ACC112 (cell line): ENCODE data around the gene RFX8.

Source experiments
- H2AFZ ChIP-seq: fragments of 200-600 bp; sonication (generic); one replicate; pipeline ENCODE4 v1.6.0; 2017; ENCODE audit warnings: antibody characterized with exemption, low read length; ENCODE audit not compliant: unreplicated experiment
- H3K27ac ChIP-seq: fragments of 200-600 bp; sonication (generic); 2 replicates; pipeline ENCODE4 v1.5.1; 2014; ENCODE audit warnings: low read depth, mild to moderate bottlenecking, antibody characterized with exemption, low read length, moderate library complexity
- H3K27me3 ChIP-seq: fragments of 200-600 bp; sonication (generic); 2 replicates; pipeline ENCODE4 v1.6.1; 2014; ENCODE audit warnings: mild to moderate bottlenecking, antibody characterized with exemption, low read length, moderate library complexity, mixed read lengths; ENCODE audit not compliant: insufficient read depth
- H3K36me3 ChIP-seq: fragments of 200-600 bp; sonication (generic); 2 replicates; pipeline ENCODE4 v1.6.1; 2016; ENCODE audit warnings: mild to moderate bottlenecking, antibody characterized with exemption, low read length, moderate library complexity, mixed read lengths; ENCODE audit not compliant: insufficient read depth
- H3K4me1 ChIP-seq: fragments of 200-600 bp; sonication (generic); one replicate; pipeline ENCODE4 v1.6.1; 2016; ENCODE audit warnings: low read length, mixed read lengths; ENCODE audit not compliant: insufficient read depth, unreplicated experiment, control insufficient read depth
- H3K4me3 ChIP-seq: fragments of 200-600 bp; sonication (generic); 2 replicates; pipeline ENCODE4 v1.5.1; 2014; ENCODE audit warnings: mild to moderate bottlenecking, low read depth, low read length
- H3K79me2 ChIP-seq: fragments of 200-600 bp; sonication (generic); one replicate; pipeline ENCODE4 v1.6.0; 2016; ENCODE audit warnings: low read length; ENCODE audit not compliant: control insufficient read depth, unreplicated experiment, insufficient read depth

The RFX8 gene

DNA sequence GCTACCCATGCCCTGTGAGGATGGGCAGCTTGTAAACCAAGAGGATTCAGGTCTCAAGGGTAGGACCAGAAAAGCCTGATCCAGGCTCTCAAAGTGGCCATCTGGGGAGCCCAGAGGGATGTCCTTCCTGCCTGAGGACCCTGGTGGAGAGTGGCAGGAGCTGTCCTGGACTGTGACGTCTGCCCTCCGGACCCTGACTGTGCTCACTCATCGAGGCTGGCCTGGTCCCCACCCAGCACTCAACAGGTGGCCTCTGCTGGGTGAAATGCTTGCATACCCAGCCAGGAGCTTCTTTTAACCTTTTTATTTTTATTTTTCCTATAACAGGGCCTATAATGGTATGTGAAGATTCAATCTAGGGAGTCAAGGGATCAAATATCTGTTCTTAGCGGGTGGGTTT is 112.1 kb downstream of the RFX8 start:
- no peaks in the 10 kb centered on the region for H3K36me3 ChIP-seq
- no peak overlapping the region for H2AFZ ChIP-seq
- H3K27ac ChIP-seq, result no peak overlapping the region
- H3K27me3 ChIP-seq, result peaks cover 20% of the 10 kb centered on the region
- no peak overlapping the region for H3K4me3 ChIP-seq
- no peaks in the 10 kb centered on the region for H3K79me2 ChIP-seq
- H3K4me1 ChIP-seq, result no peaks in the 10 kb centered on the region

- no peaks in the 10 kb centered on the region for H3K79me2 ChIP-seq
- no peaks in the 10 kb centered on the region for H3K36me3 ChIP-seq
- H2AFZ ChIP-seq, result no peak overlapping the region
- no peak overlapping the region for H3K4me3 ChIP-seq
- peaks cover 3% of the 10 kb centered on the region for H3K4me1 ChIP-seq
- no peak overlapping the region for H3K27ac ChIP-seq
- H3K27me3 ChIP-seq, result peaks cover 20% of the 10 kb centered on the region
Measured at GRCh38 chr2:101362316-101362715, 112.6 kb downstream of the RFX8 start.

- Histone ChIP-seq H2AFZ (no peak overlapping the region), H3K4me3 (no peak overlapping the region), H3K27me3 (peaks cover 20% of the 10 kb centered on the region), H3K4me1 (peaks cover 9% of the 10 kb centered on the region), H3K27ac (no peak overlapping the region), H3K79me2 (no peaks in the 10 kb centered on the region), H3K36me3 (no peaks in the 10 kb centered on the region)
Measured at GRCh38 chr2:101361522-101361921, 113.4 kb downstream of the RFX8 start.

- Histone ChIP-seq H2AFZ (no peak overlapping the region), H3K36me3 (no peaks in the 10 kb centered on the region), H3K79me2 (no peaks in the 10 kb centered on the region)
Measured at GRCh38 chr2:101361121-101361520, 113.8 kb downstream of the RFX8 start.

DNA sequence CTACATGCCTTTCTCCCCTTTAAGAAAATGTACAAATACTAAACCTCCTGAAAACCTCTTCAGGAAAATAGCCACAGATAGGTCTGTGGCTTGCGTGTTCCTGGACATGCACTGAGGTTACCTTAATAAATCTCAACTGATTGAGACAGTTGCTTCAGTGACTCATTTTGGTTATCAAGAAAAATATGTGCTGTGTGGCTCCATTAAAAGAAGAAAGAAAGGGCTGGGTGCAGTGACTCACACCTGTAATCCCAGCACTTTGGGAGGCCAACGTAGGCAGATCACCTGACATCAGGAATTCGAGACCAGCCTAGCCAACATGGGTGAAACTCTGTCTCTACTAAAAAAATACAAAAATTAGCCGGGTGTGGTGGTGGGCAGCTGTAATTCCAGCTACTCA is 114.7 kb downstream of the RFX8 start:
- no peak overlapping the region for H2AFZ ChIP-seq

More at GRCh38 chr2:101361121-101361520, 113.8 kb downstream of the RFX8 start:
- no peak overlapping the region for H3K4me3 ChIP-seq
- H3K27me3 ChIP-seq, result peaks cover 20% of the 10 kb centered on the region
- no peak overlapping the region for H3K27ac ChIP-seq
- peaks cover 13% of the 10 kb centered on the region for H3K4me1 ChIP-seq

GRCh38 chr2:101359410-101359954 is 115.4 kb downstream of the RFX8 start:
- peaks cover 20% of the 10 kb centered on the region for H3K27me3 ChIP-seq
- H3K4me3 ChIP-seq, result no peak overlapping the region
- no peak overlapping the region for H2AFZ ChIP-seq
- H3K36me3 ChIP-seq, result no peaks in the 10 kb centered on the region
- peaks cover 15% of the 10 kb centered on the region for H3K4me1 ChIP-seq
- no peak overlapping the region for H3K27ac ChIP-seq
- H3K79me2 ChIP-seq, result no peaks in the 10 kb centered on the region

More for the DNA sequence above, 114.7 kb downstream of the RFX8 start:
- H3K4me1 ChIP-seq, result peaks cover 15% of the 10 kb centered on the region
- H3K79me2 ChIP-seq, result no peaks in the 10 kb centered on the region
- no peak overlapping the region for H3K27ac ChIP-seq
- H3K4me3 ChIP-seq, result no peak overlapping the region
- H3K36me3 ChIP-seq, result no peaks in the 10 kb centered on the region
- peaks cover 20% of the 10 kb centered on the region for H3K27me3 ChIP-seq

GRCh38 chr2:101357376-101357775 is 117.5 kb downstream of the RFX8 start:
- peaks cover 15% of the 10 kb centered on the region for H3K4me1 ChIP-seq
- H2AFZ ChIP-seq, result no peak overlapping the region
- H3K79me2 ChIP-seq, result no peaks in the 10 kb centered on the region
- 0 out of 2 replicates have a peak, but pooled peaks cover 6% of the 10 kb centered on the region for H3K27me3 ChIP-seq
- H3K27ac ChIP-seq, result no peak overlapping the region
- H3K36me3 ChIP-seq, result no peaks in the 10 kb centered on the region
- no peak overlapping the region for H3K4me3 ChIP-seq

GRCh38 chr2:101356521-101356920 is 118.4 kb downstream of the RFX8 start:
- H3K4me3 ChIP-seq, result no peak overlapping the region
- H3K79me2 ChIP-seq, result no peaks in the 10 kb centered on the region
- no peak overlapping the region for H2AFZ ChIP-seq
- 0 out of 2 replicates have a peak, but pooled peaks cover under 1% of the 10 kb centered on the region for H3K27me3 ChIP-seq
- H3K36me3 ChIP-seq, result no peaks in the 10 kb centered on the region
- peaks cover 15% of the 10 kb centered on the region for H3K4me1 ChIP-seq
- no peak overlapping the region for H3K27ac ChIP-seq

DNA sequence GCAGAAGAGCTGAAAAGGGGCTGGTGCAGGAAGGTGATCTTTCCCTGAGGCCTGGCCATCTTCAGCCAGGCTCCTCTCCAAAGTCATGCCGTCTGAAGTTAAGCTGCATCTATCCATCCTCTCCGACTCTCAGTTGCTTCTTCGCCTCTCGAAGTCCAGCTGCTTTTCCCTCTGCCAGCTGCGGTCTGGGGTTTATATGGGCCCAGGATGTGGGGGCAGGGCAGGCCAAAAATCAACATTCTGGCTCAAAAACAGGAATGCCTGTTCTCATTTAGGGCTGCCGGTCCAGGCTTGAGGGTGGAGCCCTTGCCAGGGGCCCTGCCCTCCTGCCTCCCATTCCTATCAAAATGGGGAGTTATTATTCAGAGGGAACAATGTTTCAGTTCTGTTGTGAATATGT is 118.9 kb downstream of the RFX8 start:
- Histone ChIP-seq H2AFZ (no peak overlapping the region), H3K4me1 (peaks cover 15% of the 10 kb centered on the region), H3K27me3 (no peaks in the 10 kb centered on the region), H3K27ac (no peak overlapping the region), H3K4me3 (no peak overlapping the region), H3K36me3 (no peaks in the 10 kb centered on the region), H3K79me2 (no peaks in the 10 kb centered on the region)

DNA sequence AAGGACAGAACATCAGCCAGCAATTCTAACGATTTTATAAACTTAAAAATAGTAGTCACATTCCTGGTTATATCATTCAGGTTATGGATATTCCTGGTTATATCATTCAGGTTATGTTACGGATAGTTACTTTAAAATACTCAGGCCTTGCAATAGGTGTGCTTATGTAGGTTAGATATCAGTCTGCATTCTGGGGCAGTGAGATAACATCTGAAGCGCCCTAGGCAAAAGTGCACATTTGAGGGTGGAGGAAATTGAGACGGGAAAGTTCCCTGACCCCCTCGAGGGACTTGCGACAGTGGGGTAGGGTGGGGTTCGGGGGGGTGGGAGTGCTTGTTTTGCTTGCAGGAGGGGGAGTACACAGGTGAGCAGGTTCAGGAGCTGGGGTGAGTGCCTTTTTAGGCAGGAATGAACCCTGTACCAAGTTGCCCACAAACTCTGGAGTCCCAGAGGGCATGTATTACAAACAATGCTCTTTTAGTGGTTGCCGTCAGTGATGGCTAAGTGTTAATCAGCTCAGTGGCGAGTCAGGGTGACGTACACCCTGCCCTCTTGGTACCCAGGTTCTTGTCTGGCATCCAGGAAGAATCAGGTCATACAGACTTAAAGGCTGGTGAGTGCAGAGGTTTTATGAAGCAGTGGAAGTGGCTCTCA is 119.4 kb downstream of the RFX8 start:
- H3K4me1 ChIP-seq, result peaks cover 15% of the 10 kb centered on the region
- no peak overlapping the region for H3K4me3 ChIP-seq
- no peaks in the 10 kb centered on the region for H3K79me2 ChIP-seq
- H3K36me3 ChIP-seq, result no peaks in the 10 kb centered on the region
- no peaks in the 10 kb centered on the region for H3K27me3 ChIP-seq
- no peak overlapping the region for H3K27ac ChIP-seq
- H2AFZ ChIP-seq, result no peak overlapping the region
